ENCODE data around the gene ITPR2.
"Not testable (repeated sequence)": the region's sequence is repeated elsewhere in the genome, so short reads cannot be mapped to it uniquely, and the experiment has no call there.

- TF ChIP-seq, protein P1, sequence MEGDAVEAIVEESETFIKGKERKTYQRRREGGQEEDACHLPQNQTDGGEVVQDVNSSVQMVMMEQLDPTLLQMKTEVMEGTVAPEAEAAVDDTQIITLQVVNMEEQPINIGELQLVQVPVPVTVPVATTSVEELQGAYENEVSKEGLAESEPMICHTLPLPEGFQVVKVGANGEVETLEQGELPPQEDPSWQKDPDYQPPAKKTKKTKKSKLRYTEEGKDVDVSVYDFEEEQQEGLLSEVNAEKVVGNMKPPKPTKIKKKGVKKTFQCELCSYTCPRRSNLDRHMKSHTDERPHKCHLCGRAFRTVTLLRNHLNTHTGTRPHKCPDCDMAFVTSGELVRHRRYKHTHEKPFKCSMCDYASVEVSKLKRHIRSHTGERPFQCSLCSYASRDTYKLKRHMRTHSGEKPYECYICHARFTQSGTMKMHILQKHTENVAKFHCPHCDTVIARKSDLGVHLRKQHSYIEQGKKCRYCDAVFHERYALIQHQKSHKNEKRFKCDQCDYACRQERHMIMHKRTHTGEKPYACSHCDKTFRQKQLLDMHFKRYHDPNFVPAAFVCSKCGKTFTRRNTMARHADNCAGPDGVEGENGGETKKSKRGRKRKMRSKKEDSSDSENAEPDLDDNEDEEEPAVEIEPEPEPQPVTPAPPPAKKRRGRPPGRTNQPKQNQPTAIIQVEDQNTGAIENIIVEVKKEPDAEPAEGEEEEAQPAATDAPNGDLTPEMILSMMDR (conservative IDR thresholded peaks at IDR 0.05; ENCODE audit: low read length) = not testable (repeated sequence)
- TF ChIP-seq EZH2phosphoT487 (IDR thresholded peaks at IDR 0.05; ENCODE audit: borderline replicate concordance) = not testable (repeated sequence)
Measured at GRCh38 chr12:26862787-26863186, 29.8 kb upstream of the ITPR2 start.

Measured in Loucy (cell line).